HG03460 (cell line): ENCODE measurements around the gene THRSP.
"Not testable (repeated sequence)": the region's sequence is repeated elsewhere in the genome, so short reads cannot be mapped to it uniquely, and the experiment has no call there.

Source experiments
- ATAC-seq: cut with Tn5 transposase; IDR thresholded peaks from one replicate; pipeline ENCODE4 v1.9.1; 2021; ENCODE audit not compliant: unreplicated experiment

Gene THRSP

GRCh38 chr11:78062671-78063070, 990 bp upstream of the THRSP start:
- no peak for ATAC-seq

GRCh38 chr11:78065203-78065602, 1.5 kb downstream of the THRSP start:
- ATAC-seq: no peak

DNA sequence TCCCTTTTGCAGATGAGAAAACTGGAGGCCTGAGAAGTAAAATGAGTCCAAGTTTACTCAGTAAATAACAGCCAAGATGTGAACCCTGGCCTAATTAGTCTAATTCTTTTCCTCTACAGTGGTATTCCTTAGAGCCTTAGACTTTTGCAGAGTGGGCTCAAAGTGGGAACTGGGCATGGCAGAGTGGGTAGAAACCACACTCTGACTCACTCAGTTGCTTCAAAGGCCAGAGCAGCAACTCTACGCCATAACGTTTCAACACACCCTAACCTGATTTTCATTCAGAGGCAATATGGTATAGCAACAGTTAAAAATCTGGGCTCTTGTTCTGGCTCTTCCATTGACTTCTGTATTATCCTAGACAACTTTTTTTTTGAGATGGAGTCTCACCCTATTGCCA, 2.8 kb downstream of the THRSP start:
- no peak for ATAC-seq

DNA sequence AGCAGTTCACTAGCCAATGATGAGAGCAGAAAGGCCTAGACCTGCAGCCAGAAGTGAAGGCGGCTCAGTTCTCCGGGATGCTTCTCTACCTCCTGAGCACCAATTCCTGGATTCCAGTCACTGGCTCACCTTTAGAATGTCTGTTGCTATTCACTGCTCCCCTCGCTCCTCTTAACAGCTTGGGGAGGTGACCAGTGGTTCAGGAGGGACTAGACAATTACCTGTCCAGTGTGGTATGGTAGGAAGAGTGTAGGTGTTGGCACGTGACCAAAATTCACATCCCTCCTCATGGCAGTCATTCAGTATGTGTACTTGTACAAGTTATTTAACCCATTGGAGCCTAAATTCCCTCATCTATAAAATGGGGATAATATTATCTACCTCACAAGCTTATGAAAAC, 4.0 kb downstream of the THRSP start:
- no peak for ATAC-seq

DNA sequence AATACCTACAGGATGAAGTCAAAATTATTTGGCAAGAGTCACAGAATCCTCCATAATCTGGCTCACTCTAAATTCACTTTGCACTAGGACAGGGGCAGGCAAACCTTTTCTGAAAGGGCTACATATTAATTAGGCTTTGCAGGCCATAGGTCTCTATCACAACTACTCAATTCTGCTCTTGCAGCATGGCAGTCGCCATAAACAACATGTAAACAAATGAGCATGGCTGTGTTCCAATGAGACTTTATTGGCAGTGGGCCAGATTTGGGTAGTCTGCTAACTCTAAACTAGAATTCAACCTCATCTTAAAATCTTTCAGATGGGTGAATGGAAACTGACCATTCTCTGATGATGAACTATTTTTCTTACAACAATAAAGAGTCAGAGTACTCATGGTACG, 5.8 kb downstream of the THRSP start:
- ATAC-seq: no peak

DNA sequence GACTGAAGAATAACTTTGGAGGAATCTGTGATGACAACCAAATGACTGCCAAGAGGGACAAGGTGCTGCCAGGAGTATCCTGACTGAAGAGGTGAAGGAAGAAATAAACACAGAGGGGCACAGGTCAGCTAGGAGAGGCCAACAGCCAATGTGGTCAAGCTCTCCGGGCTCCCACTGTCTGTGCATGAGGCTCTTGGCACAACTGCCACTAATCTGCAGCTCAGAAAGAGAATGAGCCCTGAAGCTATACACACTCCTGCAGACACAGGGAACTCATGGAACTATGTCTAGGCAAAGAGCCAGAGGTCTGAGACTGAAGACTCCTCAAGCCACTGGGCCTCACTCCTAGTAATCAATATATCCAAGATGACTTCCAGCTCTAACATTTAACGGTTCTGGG, 7.0 kb downstream of the THRSP start:
- no peak for ATAC-seq

GRCh38 chr11:78071717-78072116, 8.1 kb downstream of the THRSP start:
- ATAC-seq: no peak

DNA sequence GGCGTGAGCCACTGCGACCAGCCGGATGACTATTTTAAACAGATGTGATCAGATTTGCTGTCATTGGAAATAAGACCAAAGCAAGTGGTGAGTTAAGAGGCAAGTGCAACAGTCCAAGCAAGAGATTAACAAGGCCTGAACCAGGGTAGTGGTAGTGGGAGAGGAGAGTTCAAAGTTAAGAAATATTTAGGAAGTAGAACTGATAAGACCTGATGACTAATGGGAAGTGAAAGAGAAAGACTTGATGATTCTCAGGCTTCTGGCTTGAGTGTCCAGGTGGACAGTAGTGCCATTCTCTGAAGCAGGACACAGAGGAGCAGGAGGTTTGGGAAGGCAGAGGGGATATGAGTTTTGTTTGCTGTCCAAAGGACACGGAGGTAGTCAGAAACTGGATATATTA, 8.8 kb downstream of the THRSP start:
- ATAC-seq: no peak

DNA sequence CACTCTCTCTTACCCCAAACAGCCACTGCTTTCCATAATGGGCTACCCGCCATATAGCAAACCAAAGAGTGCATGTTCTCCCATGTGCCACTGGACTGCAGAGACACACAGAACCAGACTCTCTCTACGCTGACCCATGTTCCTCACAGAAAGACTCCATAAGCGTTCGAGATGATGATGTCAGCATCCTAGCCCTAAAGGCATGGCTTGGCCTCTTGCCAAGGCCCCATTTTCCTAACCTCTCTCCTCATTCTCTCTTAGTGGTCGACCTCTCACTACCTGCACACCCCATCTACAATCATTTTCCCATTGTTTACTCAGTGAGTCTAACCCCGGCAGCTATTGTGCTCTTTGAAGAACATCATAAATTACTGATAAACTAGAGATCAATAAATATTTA, 11.1 kb downstream of the THRSP start:
- ATAC-seq: no peak

DNA sequence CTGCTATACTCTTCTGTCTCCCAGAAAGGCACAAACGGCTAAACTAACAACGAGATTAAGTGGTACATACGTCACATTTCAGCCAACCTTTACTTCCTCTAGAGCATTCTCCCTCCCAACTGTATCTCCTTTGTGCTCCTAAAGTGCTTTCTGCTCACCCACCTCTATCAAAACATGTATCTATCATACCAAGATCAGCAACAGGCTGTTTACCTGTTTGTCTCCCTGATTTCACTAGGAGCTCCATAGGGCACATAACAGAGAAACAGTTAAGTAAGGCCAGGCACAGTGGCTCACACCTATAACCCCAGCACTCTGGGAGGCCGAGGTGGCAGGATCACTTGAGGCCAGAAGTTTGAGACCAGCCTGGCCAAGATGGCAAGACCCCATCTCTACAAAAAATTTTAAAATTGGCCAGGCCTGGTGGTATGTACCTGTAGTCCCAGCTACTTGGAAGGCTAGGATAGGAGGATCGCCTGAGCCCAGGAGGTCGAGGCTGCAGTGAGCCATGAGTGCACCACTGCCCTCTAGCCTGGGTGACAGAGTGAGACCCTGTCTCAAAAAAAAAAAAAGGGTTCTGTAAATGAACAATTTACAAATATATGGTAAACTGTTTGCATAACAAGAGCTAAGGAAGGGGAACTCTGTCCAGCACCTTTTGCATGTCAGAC, 13.2 kb downstream of the THRSP start:
- ATAC-seq: no peak

- not testable (repeated sequence) for ATAC-seq
Observed at GRCh38 chr11:78077592-78077991, 13.9 kb downstream of the THRSP start.

GRCh38 chr11:78078218-78079167, 14.8 kb downstream of the THRSP start:
- no peak for ATAC-seq

DNA sequence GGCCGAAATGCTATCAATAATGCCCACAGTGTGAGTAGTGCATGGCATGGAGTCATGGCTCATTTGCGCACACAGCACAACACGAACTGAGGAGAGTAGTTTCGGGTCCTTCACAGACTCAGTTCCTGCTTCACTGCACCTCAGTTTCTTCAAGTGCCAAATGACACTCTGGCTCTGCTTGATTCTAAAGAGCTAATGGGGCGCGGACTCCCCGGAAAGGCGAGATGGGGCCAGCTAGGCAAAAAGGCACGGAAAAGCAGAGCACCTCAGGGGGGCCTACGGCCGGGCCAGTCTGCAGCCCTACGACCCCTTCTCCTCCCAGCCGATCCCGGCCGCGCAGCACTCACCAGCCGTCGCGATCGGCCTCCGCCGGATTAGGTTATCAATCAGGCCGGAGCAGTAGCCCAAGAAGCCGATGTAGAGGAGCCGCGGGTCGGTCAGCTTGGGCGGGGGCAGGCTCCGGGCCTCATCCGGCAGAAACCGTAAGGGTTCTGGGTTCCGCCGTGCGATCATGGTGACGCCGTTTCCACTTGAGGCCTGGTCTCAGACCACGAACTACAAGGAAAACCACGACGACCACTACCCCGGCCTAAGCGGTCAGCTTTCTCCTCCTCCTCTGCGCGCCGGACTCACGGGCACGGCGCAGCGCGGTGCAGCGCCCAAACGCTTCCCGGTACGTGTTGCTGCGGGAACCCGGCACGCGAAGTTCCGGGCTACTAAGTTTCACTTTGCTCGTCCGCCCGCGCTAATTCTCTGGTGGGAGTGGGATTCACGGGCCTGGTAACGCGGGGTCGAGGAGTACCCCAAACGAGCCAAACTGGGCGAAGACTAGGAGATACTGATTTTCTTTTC, 15.8 kb downstream of the THRSP start, which contains the start of gene NDUFC2:
TSS of gene NDUFC2 (minus strand) at position 631 of the 852 bp plus-strand sequence. CDS start at position 513, 118 bp downstream.
- peak; percentile 80 for ATAC-seq

DNA sequence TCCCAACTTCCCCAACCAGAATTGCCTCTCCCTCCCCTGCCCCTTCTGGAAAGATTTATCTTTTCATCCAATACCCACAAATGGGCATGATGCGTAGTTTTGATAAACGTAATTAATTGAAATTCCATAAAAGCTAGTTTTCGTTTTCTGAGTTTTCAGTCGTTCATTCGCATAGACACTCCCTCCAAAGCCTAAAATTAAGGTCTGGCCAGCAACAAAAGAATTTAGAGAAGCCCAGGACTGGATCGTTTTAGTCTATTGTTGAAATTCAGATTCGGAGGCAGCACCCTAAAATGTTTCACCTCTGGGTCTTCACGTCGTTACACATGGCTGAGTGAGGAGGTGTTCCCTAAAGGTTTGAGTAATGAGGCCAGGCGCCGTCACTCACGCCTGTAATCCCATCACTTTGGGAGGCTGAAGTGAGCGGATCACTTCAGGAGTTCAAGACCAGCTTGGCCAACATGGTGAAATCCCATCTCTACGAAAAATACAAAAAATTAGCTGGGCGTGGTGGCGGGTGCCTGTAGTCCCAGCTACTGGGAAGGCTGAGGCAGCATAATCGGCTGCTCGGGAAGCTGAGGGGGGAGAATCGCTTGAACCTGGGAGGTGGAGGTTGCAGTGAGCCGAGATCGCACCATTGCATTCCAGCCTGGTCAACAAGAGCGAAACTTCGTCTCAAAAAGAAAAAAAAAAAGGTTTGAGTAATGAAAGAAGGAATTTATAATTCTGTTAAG, 16.6 kb downstream of the THRSP start:
- no peak for ATAC-seq

DNA sequence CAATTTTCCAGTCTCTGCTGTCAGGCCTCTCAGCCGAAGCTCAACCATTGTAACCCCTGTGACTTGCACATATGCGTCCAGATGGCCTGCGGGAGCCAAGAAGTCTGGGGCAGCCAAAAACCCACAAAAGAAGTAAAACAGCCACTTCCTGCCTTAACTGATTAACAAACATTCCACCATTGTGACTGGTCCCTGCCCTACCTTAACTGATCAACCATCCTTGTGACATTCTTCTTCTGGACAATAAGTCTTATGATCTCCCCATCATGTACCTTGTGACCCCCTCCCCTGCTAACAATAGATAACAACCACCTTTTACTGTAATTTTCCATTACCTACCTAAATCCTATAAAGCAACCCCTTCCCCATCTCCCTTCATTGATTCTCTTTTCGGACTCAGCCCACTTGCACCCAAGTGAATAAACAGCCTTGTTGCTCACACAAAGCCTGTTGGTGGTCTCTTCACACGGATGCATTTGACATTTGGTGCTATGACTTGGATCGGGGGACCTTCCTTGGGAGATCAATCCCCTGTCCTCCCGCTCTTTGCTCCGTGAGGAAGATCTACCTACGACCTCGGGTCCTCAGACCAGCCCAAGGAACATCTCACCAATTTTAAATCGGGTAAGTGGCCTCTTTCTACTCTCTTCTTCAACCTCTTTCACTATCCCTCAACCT, 17.3 kb downstream of the THRSP start:
- ATAC-seq: no peak

GRCh38 chr11:78081583-78081982, 17.9 kb downstream of the THRSP start:
- no peak for ATAC-seq

GRCh38 chr11:78082146-78082545, 18.5 kb downstream of the THRSP start:
- no peak for ATAC-seq

- ATAC-seq: no peak
Observed at GRCh38 chr11:78083021-78083420, 19.4 kb downstream of the THRSP start.

GRCh38 chr11:78084506-78084905, 20.8 kb downstream of the THRSP start:
- not testable (repeated sequence) for ATAC-seq

DNA sequence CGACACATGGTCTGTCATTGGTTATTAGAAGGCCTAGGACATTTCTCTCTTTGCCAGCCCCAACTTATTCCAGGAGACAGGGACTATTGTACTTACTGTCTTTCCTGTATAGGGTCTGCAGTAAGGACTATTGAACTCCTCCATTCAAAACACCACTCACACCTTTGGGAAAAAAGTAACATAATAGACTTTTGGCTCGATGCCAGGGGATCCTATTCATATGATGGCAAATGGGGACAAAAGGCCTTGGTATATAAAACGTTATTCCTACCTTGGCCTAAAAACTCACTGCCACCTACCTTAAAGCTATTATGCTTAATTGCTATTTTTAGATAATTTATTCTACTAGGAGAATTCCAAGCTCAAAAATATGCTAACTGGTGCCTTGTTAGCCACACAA, 22.3 kb downstream of the THRSP start:
- ATAC-seq: no peak
